GM12878 (cell line): ENCODE results near the gene TOP3A. TPM values are rescaled to one million over a fixed set of nuclear protein-coding genes. Genes with fewer than 3 reads are reported as not detected.

Source experiments
- ATAC-seq: fragments of 200-7000 bp; cut with Tn5 transposase; 3 replicates; pipeline ENCODE4 v1.9.1; 2020; ENCODE audit warnings: mild to moderate bottlenecking, moderate library complexity
- BruUV-seq: library from RNA; stranded (reverse); fragments of 400-500 nt; replicated peaks from 2 replicates; lab custom pipeline; 2021; lab: Mats Ljungman, UMichigan
- CTCF ChIA-PET: fragments of 300-600 bp; sonication (Branson Sonifier 250); formaldehyde crosslinking; extraction: SDS; loops from one replicate; lab custom pipeline; 2021; ENCODE audit warnings: inconsistent platforms; lab: Yijun Ruan, JAX
- POLR2A ChIA-PET: fragments of 350-600 bp; formaldehyde crosslinking; extraction: SDS; loops from one replicate; lab custom pipeline; 2021; ENCODE audit warnings: inconsistent platforms; lab: Charles Lee
- RAD21 ChIA-PET: fragments of 300-600 bp; sonication (Branson Sonifier 250); formaldehyde crosslinking; loops from one replicate; lab custom pipeline; 2023; ENCODE audit warnings: antibody characterized with exemption; ENCODE audit not compliant: unreplicated experiment; lab: Charles Lee
- SMC1A ChIA-PET: fragments of 300-600 bp; sonication (Branson Sonifier 250); formaldehyde crosslinking; loops from one replicate; lab custom pipeline; 2023; ENCODE audit not compliant: unreplicated experiment, uncharacterized antibody; lab: Charles Lee
- DNase-seq: peaks from one replicate; pipeline ENCODE4 v3.0.0-alpha.2; 2011; ENCODE audit warnings: low read depth, low spot score
- FAIRE-seq: peaks from 3 replicates; lab custom pipeline; 2011; peaks lifted over from hg19 to GRCh38; lab: Jason Lieb, UNC
- H2AFZ ChIP-seq: 2 replicates; pipeline ENCODE4 v1.6.0; 2011; ENCODE audit warnings: low read depth, low read length, control low read depth; ENCODE audit not compliant: control insufficient read depth
- H3K27ac ChIP-seq: 2 replicates; pipeline ENCODE4 v1.5.1; 2011; ENCODE audit warnings: control low read depth; ENCODE audit not compliant: control insufficient read depth, insufficient read depth
- H3K27me3 ChIP-seq, 2 experiments: replicated peaks in 1 of 2; 2 replicates each; pipeline versions ENCODE4 v1.6.0 to v1.6.1; 2011; ENCODE audit warnings: low read length in 1 of 2; ENCODE audit not compliant: control insufficient read depth in 2 of 2, insufficient read depth in 2 of 2
- H3K36me3 ChIP-seq, 2 experiments: 2 replicates each; pipeline ENCODE4 v1.5.1; 2011; ENCODE audit warnings: low read length in 1 of 2; ENCODE audit not compliant: control insufficient read depth in 2 of 2, insufficient read depth in 2 of 2
- H3K4me1 ChIP-seq: 2 replicates; pipeline ENCODE4 v1.6.1; 2011; ENCODE audit warnings: mild to moderate bottlenecking, low read length, moderate library complexity, mixed read lengths; ENCODE audit not compliant: control insufficient read depth, insufficient read depth
- H3K4me2 ChIP-seq: 2 replicates; pipeline ENCODE4 v1.6.0; 2011; ENCODE audit warnings: control low read depth; ENCODE audit not compliant: control insufficient read depth, insufficient read depth
- H3K4me3 ChIP-seq: fragments of 200-600 bp; sonication (generic); 2 replicates; pipeline ENCODE4 v1.5.1; 2016
- H3K79me2 ChIP-seq: 2 replicates; pipeline ENCODE4 v1.6.0; 2011; ENCODE audit warnings: low read length; ENCODE audit not compliant: control insufficient read depth, insufficient read depth
- H3K9ac ChIP-seq: 2 replicates; pipeline ENCODE4 v1.8.0; 2011; ENCODE audit warnings: low read length, control low read depth, mixed read lengths; ENCODE audit not compliant: control insufficient read depth, insufficient read depth
- H3K9me3 ChIP-seq: replicated peaks from 3 replicates; pipeline ENCODE4 v1.5.1; 2011; ENCODE audit warnings: mild to moderate bottlenecking, low read length; ENCODE audit not compliant: control insufficient read depth, insufficient read depth
- H4K20me1 ChIP-seq: 2 replicates; pipeline ENCODE4 v1.6.0; 2011; ENCODE audit not compliant: control insufficient read depth, insufficient read depth
- EGR1 ChIP-seq, 2 experiments: IDR thresholded peaks; 1 replicate in 1 of 2; 2 replicates in 1 of 2; pipeline ENCODE4 v1.6.1; 2011 to 2012; ENCODE audit warnings: low read depth in 2 of 2, low read length in 2 of 2, borderline replicate concordance in 1 of 2, mild to moderate bottlenecking in 1 of 2, moderate library complexity in 1 of 2
- EP300 ChIP-seq, 2 experiments: fragments of 150-350 bp in 1 of 2; IDR thresholded peaks; 2 replicates each; pipeline ENCODE4 v1.6.1; 2011 to 2012; ENCODE audit warnings: low read depth in 2 of 2, low read length in 2 of 2, borderline replicate concordance in 1 of 2, improper control_type of control experiment in 1 of 2, inconsistent platforms in 1 of 2; ENCODE audit not compliant: control insufficient read depth in 1 of 2
- FOXM1 ChIP-seq: IDR thresholded peaks from 2 replicates; pipeline ENCODE4 v1.6.1; 2012; ENCODE audit warnings: low read depth, mild to moderate bottlenecking, inconsistent platforms, low read length, moderate library complexity
- JUNB ChIP-seq: IDR thresholded peaks from 2 replicates; pipeline ENCODE4 v1.6.1; 2016; ENCODE audit warnings: antibody characterized with exemption, mild to moderate bottlenecking
- MXI1 ChIP-seq: fragments of 150-350 bp; IDR thresholded peaks from 2 replicates; pipeline ENCODE4 v1.6.1; 2011; ENCODE audit warnings: low read depth, mild to moderate bottlenecking, inconsistent platforms, low read length, improper control_type of control experiment
- NFXL1 ChIP-seq: fragments of 450-650 bp; IDR thresholded peaks from 2 replicates; pipeline ENCODE4 v1.6.1; 2017; ENCODE audit warnings: antibody characterized with exemption, mild to moderate bottlenecking, borderline replicate concordance
- PBX3 ChIP-seq: IDR thresholded peaks from 2 replicates; pipeline ENCODE4 v1.6.1; 2011; ENCODE audit warnings: mild to moderate bottlenecking, low read depth, low read length, moderate library complexity; ENCODE audit not compliant: insufficient replicate concordance
- SMAD5 ChIP-seq: IDR thresholded peaks from 2 replicates; pipeline ENCODE4 v1.6.1; 2016; ENCODE audit warnings: antibody characterized with exemption, low read depth
- SP1 ChIP-seq: IDR thresholded peaks from one replicate; pipeline ENCODE4 v1.6.1; 2011; ENCODE audit warnings: low read depth, low read length
- SREBF1 ChIP-seq: IDR thresholded peaks from 2 replicates; pipeline ENCODE4 v1.6.1; 2012; ENCODE audit warnings: mild to moderate bottlenecking, low read length
- ZBTB40 ChIP-seq: fragments of 450-650 bp; IDR thresholded peaks from 2 replicates; pipeline ENCODE4 v1.6.1; 2016; ENCODE audit warnings: mild to moderate bottlenecking, moderate library complexity, borderline replicate concordance
- WGBS: methylation state at CpG from one replicate; pipeline ENCODE4 v1.1.6; 2016; ENCODE audit warnings: low lambda C conversion rate; ENCODE audit not compliant: insufficient replicate concordance, insufficient coverage; ENCODE audit errors: missing lambda C conversion rate; 5-methylcytosine and 5-hydroxymethylcytosine counted together
- in situ Hi-C: fragments of 300-500 bp; cut with MboI; formaldehyde crosslinking; loops from 9 replicates; pipeline ENCODE4 v1.14.3; 2018; ENCODE audit warnings: mixed read lengths
- intact Hi-C: fragments of 100-400 bp; cut with micrococcal nuclease; formaldehyde crosslinking; loops from one replicate; pipeline ENCODE4 v1.14.2; 2022; ENCODE audit not compliant: unreplicated experiment
- polyA plus RNA-seq, 11 experiments: library from polyadenylated mRNA; depleted of rRNA in 4 of 11; unstranded in 6 of 11; stranded (reverse) in 5 of 11; fragments of >200 nt; fragmentation: Nextera tagmentation in 4 of 11; fragmentation: Illumina TruSeq in 1 of 11; extraction: Ambion mirVana in 4 of 11; extraction: Trizol in 1 of 11; gene quantifications; 1 replicate in 1 of 11; 2 replicates in 10 of 11; pipeline versions ENCODE4 v1.2.1 to v1.2.3, GENCODE V29; 2011 to 2016; ENCODE audit warnings: inconsistent platforms in 2 of 11, missing spikeins in 2 of 11, low read depth in 1 of 11
- total RNA-seq, 4 experiments: library from RNA; depleted of rRNA in 3 of 4; stranded (reverse); fragments of >200 nt in 3 of 4; fragmentation: Illumina TruSeq in 1 of 4; extraction: Trizol in 1 of 4; gene quantifications; 2 replicates each; pipeline versions ENCODE4 v1.2.1 to v1.2.3, GENCODE V29; 2013 to 2021

TOP3A gene
- total and polyA plus RNA-seq, 10 of the 15 experiments (the other 5 are each of a cell fraction or from before 2014, with no cell fraction given): 4.2 to 51.9 (median 31.8) TPM

DNA sequence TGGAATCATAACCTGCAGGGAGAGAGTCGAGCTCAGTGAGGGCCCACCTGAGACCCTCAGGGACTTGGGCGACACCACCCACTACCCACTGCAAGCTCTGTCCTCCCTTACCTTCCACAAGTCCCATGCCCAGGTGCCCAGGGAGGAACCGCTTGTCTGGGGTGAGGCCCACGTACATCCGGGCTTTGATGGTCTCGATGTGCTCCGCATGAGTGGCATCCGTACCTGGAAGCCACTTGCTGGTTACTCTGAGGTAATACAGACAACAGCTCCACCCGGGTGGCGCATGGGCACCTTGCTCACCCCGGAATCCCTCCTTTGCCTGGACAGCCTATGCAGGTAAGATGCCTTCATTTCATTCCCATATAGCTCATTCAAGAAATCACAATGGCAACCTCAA lies 29.5 kb downstream of the TOP3A start:
- DNase-seq (no peak), ATAC-seq (no peak), FAIRE-seq (no peak)
- peaks cover 35 to 48% of the 10 kb centered on the region in 2 experiments for H3K36me3 ChIP-seq
- intact Hi-C loops (no loop called here), in situ Hi-C loops (no loop called here)
- no peak overlapping the region for H3K9ac ChIP-seq
- H3K4me3 ChIP-seq: no peak overlapping the region
- H3K4me1 ChIP-seq: no peaks in the 10 kb centered on the region
- H3K27ac ChIP-seq: no peak overlapping the region
- POLR2A ChIA-PET: interaction anchor here (0.6 kb wide), 1 partner anchor 28 kb away, joined by 4 read pairs; no protein-coding TSS in a partner anchor
- no peak overlapping the region for H2AFZ ChIP-seq
- H4K20me1 ChIP-seq: no peaks in the 10 kb centered on the region
- H3K9me3 ChIP-seq: no peaks in the 10 kb centered on the region
- H3K79me2 ChIP-seq: no peaks in the 10 kb centered on the region
- SMC1A ChIA-PET: no interaction called here
- 97% methylated on average over 11 of the region's 11 CpGs for WGBS
- TF ChIP-seq MXI1: no peak
- TF ChIP-seq JUNB: no peak
- no peak for TF ChIP-seq SP1
- no peak for TF ChIP-seq PBX3
- TF ChIP-seq SREBF1: no peak
- TF ChIP-seq SMAD5: no peak
- no peak for TF ChIP-seq ZBTB40
- no peak for TF ChIP-seq FOXM1
- no peak for TF ChIP-seq EP300 (IDR thresholded peaks at IDR 0.05; ENCODE audit: borderline replicate concordance in 1 of 2, control insufficient read depth in 1 of 2, low read depth in 2 of 2, low read length in 2 of 2)
- TF ChIP-seq EGR1 (IDR thresholded peaks at IDR 0.05; ENCODE audit: borderline replicate concordance in 1 of 2, low read depth in 2 of 2, low read length in 2 of 2): no peak
- TF ChIP-seq NFXL1: no peak
- no peaks in the 10 kb centered on the region for H3K27me3 ChIP-seq
- H3K4me2 ChIP-seq: no peak overlapping the region
- CTCF ChIA-PET: no interaction called here
- no TSS peak for BruUV-seq
- RAD21 ChIA-PET: no interaction called here
